HEK293T (cell line): ENCODE results near the gene HS3ST4.

Experiments used
- CTCF ChIA-PET: fragments of 350-600 bp; formaldehyde crosslinking; extraction: SDS; loops from one replicate; lab custom pipeline; 2021; ENCODE audit warnings: antibody characterized with exemption, inconsistent platforms; lab: Yijun Ruan, JAX
- POLR2A ChIA-PET: fragments of 350-600 bp; formaldehyde crosslinking; extraction: SDS; loops from one replicate; lab custom pipeline; 2020; ENCODE audit warnings: antibody characterized with exemption, inconsistent platforms; lab: Yijun Ruan, JAX
- DNase-seq: peaks from one replicate; pipeline ENCODE4 v3.0.0; 2012; ENCODE audit warnings: mixed read lengths; ENCODE audit errors: extremely low spot score
- ARNT ChIP-seq: fragments of 450-650 bp; IDR thresholded peaks from 2 replicates; pipeline ENCODE4 v1.6.1; 2017; ENCODE audit warnings: mild to moderate bottlenecking
- BHLHE40 ChIP-seq: fragments of 450-650 bp; IDR thresholded peaks from 2 replicates; pipeline ENCODE4 v1.6.1; 2016; ENCODE audit warnings: mild to moderate bottlenecking, moderate library complexity, borderline replicate concordance
- CTBP1 ChIP-seq: fragments of 450-650 bp; IDR thresholded peaks from 2 replicates; pipeline ENCODE4 v1.6.1; 2016; ENCODE audit warnings: borderline replicate concordance
- ELF4 ChIP-seq: fragments of 450-650 bp; IDR thresholded peaks from 2 replicates; pipeline ENCODE4 v1.6.1; 2017; ENCODE audit warnings: antibody characterized with exemption
- FOXA1 ChIP-seq: fragments of 450-650 bp; IDR thresholded peaks from 2 replicates; pipeline ENCODE4 v1.6.1; 2016; ENCODE audit warnings: mild to moderate bottlenecking
- FOXK2 ChIP-seq: fragments of 450-650 bp; IDR thresholded peaks from 2 replicates; pipeline ENCODE4 v1.6.1; 2016; ENCODE audit warnings: mild to moderate bottlenecking
- FOXM1 ChIP-seq: fragments of 450-650 bp; IDR thresholded peaks from 2 replicates; pipeline ENCODE4 v1.6.1; 2017; ENCODE audit warnings: mild to moderate bottlenecking, borderline replicate concordance
- HDGF ChIP-seq: fragments of 450-650 bp; IDR thresholded peaks from 2 replicates; pipeline ENCODE4 v1.6.1; 2017; ENCODE audit warnings: antibody characterized with exemption, borderline replicate concordance
- L3MBTL2 ChIP-seq: fragments of 450-650 bp; conservative IDR thresholded peaks from 2 replicates; pipeline ENCODE4 v1.6.1; 2016; ENCODE audit warnings: mild to moderate bottlenecking
- LEF1 ChIP-seq: fragments of 450-650 bp; IDR thresholded peaks from 2 replicates; pipeline ENCODE4 v1.6.1; 2017; ENCODE audit warnings: mild to moderate bottlenecking, borderline replicate concordance
- NFRKB ChIP-seq: fragments of 450-650 bp; IDR thresholded peaks from 2 replicates; pipeline ENCODE4 v1.6.1; 2016; ENCODE audit warnings: mild to moderate bottlenecking, moderate library complexity
- PKNOX1 ChIP-seq: fragments of 450-650 bp; IDR thresholded peaks from 2 replicates; pipeline ENCODE4 v1.6.1; 2016
- SP1 ChIP-seq: fragments of 450-650 bp; IDR thresholded peaks from 2 replicates; pipeline ENCODE4 v1.6.1; 2017
- SUZ12 ChIP-seq: fragments of 450-650 bp; IDR thresholded peaks from 2 replicates; pipeline ENCODE4 v1.6.1; 2016; ENCODE audit warnings: mild to moderate bottlenecking
- TARDBP ChIP-seq: fragments of 450-650 bp; IDR thresholded peaks from 2 replicates; pipeline ENCODE4 v1.6.1; 2016
- ZNF384 ChIP-seq: fragments of 450-650 bp; IDR thresholded peaks from 2 replicates; pipeline ENCODE4 v1.6.1; 2016

The HS3ST4 gene

GRCh38 chr16:25827709-25828108 lies 135.9 kb downstream of the HS3ST4 start:
- TF ChIP-seq L3MBTL2 (no peak), TARDBP (no peak), FOXM1 (no peak), ZNF384 (no peak), ELF4 (no peak), NFRKB (no peak), LEF1 (no peak)
- POLR2A ChIA-PET: no interaction called here
- DNase-seq: no peak
- CTCF ChIA-PET: no interaction called here

GRCh38 chr16:25828510-25828909 lies 136.8 kb downstream of the HS3ST4 start:
- CTCF ChIA-PET: no interaction called here
- no peak for TF ChIP-seq NFRKB
- TF ChIP-seq CTBP1: no peak
- no peak for TF ChIP-seq SP1
- TF ChIP-seq FOXM1: no peak
- TF ChIP-seq ARNT: no peak
- no peak for TF ChIP-seq ZNF384
- TF ChIP-seq HDGF: no peak
- TF ChIP-seq SUZ12: no peak
- no peak for TF ChIP-seq BHLHE40
- TF ChIP-seq L3MBTL2: no peak
- POLR2A ChIA-PET: no interaction called here

GRCh38 chr16:25832291-25832690 lies 140.5 kb downstream of the HS3ST4 start:
- ChIA-PET POLR2A (no interaction called here), CTCF (no interaction called here)
- TF ChIP-seq SP1: no peak

More at GRCh38 chr16:25828510-25828909, 136.8 kb downstream of the HS3ST4 start:
- DNase-seq: no peak

GRCh38 chr16:25834101-25834500 lies 142.3 kb downstream of the HS3ST4 start:
- DNase-seq: no peak
- ChIA-PET CTCF (interaction anchor here (0.7 kb wide), 1 partner anchor 763 kb away, joined by 5 read pairs; no protein-coding TSS in a partner anchor), POLR2A (no interaction called here)
- TF ChIP-seq LEF1: no peak
- TF ChIP-seq SP1: no peak
- no peak for TF ChIP-seq FOXA1
- no peak for TF ChIP-seq ARNT
- TF ChIP-seq HDGF: no peak
- no peak for TF ChIP-seq FOXM1
- no peak for TF ChIP-seq BHLHE40
- TF ChIP-seq TARDBP: no peak

More at GRCh38 chr16:25832291-25832690, 140.5 kb downstream of the HS3ST4 start:
- no peak for DNase-seq

- DNase-seq: no peak
- TF ChIP-seq NFRKB: no peak
- TF ChIP-seq FOXM1: no peak
- TF ChIP-seq FOXA1: no peak
- no peak for TF ChIP-seq HDGF
- TF ChIP-seq TARDBP: no peak
- TF ChIP-seq BHLHE40: no peak
- no peak for TF ChIP-seq SP1
- TF ChIP-seq ELF4: no peak
- TF ChIP-seq PKNOX1: no peak
- no peak for TF ChIP-seq FOXK2
- TF ChIP-seq SUZ12: no peak
- no peak for TF ChIP-seq LEF1
- no peak for TF ChIP-seq ARNT
- no peak for TF ChIP-seq CTBP1
- TF ChIP-seq L3MBTL2: no peak
- POLR2A ChIA-PET: no interaction called here
- CTCF ChIA-PET: no interaction called here
Measured at GRCh38 chr16:25835126-25835525, 143.4 kb downstream of the HS3ST4 start.

- ChIA-PET POLR2A (no interaction called here), CTCF (interaction anchor here (0.6 kb wide), 1 partner anchor 155 kb away, joined by 3 read pairs; no protein-coding TSS in a partner anchor)
- DNase-seq: peak; percentile 36
- no peak for TF ChIP-seq SP1
- TF ChIP-seq LEF1: no peak
- TF ChIP-seq ELF4: no peak
- TF ChIP-seq SUZ12: no peak
- TF ChIP-seq HDGF: no peak
- TF ChIP-seq L3MBTL2: no peak
- no peak for TF ChIP-seq NFRKB
- TF ChIP-seq PKNOX1: no peak
- TF ChIP-seq BHLHE40: no peak
- no peak for TF ChIP-seq TARDBP
- TF ChIP-seq CTBP1: no peak
- TF ChIP-seq ARNT: no peak
- TF ChIP-seq ZNF384: no peak
- TF ChIP-seq FOXM1: no peak
Measured at GRCh38 chr16:25838724-25839186, 147.0 kb downstream of the HS3ST4 start.

GRCh38 chr16:25841761-25842160 lies 150.0 kb downstream of the HS3ST4 start:
- POLR2A ChIA-PET: no interaction called here
- DNase-seq: no peak
- CTCF ChIA-PET: interaction anchor here (0.6 kb wide), 1 partner anchor 30 kb away, joined by 3 read pairs; no protein-coding TSS in a partner anchor

More at GRCh38 chr16:25841761-25842160, 150.0 kb downstream of the HS3ST4 start:
- TF ChIP-seq PKNOX1 (no peak), SUZ12 (no peak), ZNF384 (no peak), HDGF (no peak)
